NCI-H146 treated with DMSO at 0.1 percent for 48 hours (cell line): ENCODE results near the gene UBA3.

Experiments used
- DNase-seq: peaks from one replicate; lab custom pipeline; 2025; ENCODE audit not compliant: unreplicated experiment; lab: John Stamatoyannopoulos, UW

UBA3 gene

DNA sequence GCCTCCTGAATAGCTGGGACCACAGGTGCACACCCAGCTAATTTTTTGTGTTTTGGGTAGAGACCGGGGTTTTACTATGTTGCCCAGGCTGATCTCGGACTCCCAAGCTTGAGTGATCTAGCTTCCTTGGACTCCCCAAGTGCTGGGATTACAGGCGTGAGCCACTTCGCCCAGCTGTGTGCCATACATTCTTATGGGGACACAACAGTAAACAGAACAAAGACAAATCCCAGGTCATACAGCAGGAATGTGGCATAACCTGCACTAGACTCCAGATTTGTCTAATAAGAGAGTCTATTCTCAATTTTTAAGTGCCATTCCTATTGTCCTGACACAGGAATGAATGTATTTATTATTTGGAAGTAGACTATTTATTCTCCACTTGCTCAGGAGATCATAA lies 22.2 kb upstream of the UBA3 start:
- DNase-seq, result no peak

DNA sequence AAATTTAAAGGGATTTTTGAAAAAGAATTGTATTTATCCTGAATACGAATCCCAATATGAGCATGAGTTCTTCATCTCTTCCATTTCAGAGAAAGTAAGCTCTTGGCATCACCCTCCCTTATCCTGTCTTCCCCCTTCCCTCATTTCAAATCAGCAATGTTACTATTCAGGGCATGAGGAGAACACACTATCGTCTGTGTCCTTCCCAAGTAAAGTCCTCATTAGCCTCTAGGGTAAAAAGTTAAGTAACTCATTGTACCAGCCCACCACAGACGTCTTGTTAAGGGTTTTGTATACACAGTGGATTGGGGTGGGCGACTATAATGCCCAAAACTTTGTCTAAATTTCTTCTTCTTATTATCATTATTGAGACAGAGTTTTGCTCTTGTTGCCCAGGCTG lies 19.4 kb upstream of the UBA3 start:
- DNase-seq, result no peak

- no peak for DNase-seq
Observed at GRCh38 chr3:69097407-69098086, 17.4 kb upstream of the UBA3 start.

GRCh38 chr3:69096299-69096698 lies 16.1 kb upstream of the UBA3 start:
- DNase-seq, result no peak

DNA sequence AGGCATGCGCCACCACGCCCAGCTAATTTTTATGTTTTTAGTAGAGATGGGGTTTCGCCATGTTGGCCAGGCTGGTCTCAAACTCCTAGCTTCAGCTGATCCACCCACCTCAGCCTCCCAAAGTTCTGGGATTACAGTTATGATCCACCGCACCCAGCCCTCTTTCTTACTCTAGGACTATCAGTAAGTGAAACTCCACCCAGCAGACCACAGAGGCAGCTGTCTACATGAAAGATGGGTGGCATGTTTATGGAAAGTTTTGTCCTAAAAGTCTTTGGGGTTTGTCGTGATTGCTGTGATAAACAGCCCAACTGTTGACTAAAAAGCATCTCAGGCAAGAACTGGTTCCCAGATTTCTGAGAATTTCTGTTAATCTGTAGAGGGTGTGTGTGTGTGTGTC lies 15.5 kb upstream of the UBA3 start:
- no peak for DNase-seq

DNA sequence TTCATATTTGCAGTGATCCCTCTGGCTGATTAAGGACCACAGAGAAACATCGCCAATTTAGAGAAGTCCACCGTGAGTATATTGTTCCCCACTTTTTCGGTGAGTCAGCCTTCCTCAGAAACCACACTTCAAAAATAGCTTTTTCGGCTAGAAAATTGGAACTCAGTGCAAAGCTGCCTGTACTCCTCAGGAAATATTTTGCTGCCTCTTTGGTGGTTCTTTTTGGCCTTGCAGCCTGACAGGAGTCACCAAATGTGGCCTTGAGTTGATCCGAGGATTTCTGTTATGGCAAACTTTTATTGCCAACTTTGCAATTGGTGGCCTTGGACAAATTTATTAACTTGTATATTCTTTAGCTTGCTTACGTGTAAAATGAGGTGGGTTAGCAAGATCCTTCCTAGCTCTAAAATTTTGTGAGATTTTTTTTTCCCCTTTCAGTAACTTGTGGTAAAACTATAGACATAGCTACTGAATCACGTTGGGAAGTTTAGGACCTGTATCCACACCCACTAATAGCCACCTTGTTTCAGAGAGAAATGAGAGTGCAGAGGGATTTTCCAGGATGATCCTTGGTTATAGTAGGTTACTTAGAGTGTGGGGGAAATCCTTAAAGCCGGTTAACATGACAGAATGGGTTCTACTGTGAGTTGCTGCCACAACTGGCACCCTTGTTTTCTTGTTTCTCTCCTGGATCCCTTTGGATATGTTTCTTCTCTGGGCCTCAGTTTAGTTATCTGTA lies 14.5 kb upstream of the UBA3 start:
- no peak for DNase-seq

- no peak for DNase-seq
Observed at GRCh38 chr3:69092030-69092516, 11.9 kb upstream of the UBA3 start.

DNA sequence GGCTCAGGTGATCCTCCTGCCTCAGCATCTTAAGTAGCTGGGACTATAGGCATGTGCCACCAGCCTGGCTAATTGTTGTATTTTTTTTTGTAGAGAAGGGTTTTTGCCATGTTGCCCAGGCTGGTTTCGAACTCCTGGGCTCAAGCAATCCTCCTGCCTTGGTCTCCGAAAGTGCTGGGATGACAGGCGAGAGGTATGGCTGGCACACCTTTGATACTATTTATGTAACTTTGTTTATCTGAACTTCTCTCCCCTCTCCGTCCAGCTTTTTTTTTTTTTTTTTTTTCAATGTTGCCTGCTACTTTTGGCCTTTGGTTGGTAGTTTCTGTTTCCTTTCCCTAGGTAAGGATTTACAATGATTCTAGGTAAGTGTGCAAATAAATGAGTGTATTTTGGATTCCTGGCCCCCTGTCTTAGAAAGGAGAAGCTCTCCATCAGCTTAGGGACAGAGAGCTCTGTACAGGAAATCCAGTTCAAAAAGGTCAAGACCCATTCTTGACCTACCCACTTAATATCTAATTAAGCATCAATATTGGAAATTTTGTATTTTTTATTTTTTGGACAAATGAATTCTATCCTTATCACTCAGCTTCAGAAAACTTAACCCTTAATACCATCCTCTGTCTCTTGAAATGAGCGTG lies 11.3 kb upstream of the UBA3 start:
- DNase-seq, result no peak

GRCh38 chr3:69090021-69090420 lies 9.9 kb upstream of the UBA3 start:
- DNase-seq, result no peak

DNA sequence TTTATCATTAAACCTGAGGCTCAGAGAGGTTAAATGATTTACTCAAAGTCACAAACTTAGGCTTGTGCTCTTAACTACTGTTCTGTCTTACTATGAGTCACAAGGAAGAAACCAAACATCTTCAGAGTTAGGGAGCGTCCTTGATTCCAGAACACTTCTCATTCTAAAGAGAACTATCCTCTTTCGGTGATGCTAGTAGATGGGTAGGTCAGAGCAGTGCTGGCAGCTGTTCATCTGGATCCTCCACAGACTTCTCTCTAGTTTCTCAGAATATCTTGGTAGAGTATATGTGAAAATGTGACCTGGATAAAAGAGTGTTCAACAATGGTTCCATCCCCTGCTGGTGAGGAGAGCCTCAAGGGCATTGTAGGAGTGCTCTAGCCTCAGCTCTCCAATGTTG lies 7.9 kb upstream of the UBA3 start:
- DNase-seq, result no peak

- DNase-seq, result no peak
Observed at GRCh38 chr3:69087030-69087791, 7.0 kb upstream of the UBA3 start.

- DNase-seq, result peak; percentile 5
Observed at GRCh38 chr3:69085833-69086722, 5.9 kb upstream of the UBA3 start.

DNA sequence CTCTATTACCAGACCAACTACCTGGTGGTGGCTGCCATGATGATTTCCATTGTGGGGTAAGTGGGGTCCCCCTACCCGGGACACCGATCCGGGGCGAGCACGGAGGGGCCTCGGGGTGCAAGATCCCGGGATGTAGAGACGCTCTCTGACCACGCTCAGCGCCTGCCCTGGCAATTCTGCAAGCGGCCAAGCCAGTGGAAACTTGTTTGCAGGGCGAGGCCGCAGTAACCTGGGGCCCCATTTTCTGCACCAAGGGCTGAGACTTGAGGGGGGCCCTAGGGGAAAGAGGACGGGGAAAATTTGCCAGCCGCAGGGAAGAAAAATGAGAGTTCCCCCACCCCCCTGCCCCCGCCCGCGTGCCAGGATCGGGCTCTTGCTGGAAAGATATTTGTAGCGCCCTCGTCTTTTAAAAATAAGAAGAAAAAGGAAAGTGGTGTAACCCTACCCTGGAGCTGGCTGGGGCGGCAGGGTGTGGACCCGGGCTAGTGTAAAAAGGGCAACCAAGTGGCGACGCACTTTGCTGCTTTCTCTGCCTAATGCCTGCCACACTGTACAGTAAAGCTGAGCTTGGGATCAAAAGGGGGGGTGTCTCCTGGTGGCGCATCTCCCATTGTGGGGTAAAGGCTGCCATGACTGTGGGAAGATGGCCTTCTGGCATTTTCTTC lies 5.1 kb upstream of the UBA3 start:
- DNase-seq, result no peak

- peak; percentile 83 for DNase-seq
Observed at GRCh38 chr3:69084326-69085167, 4.4 kb upstream of the UBA3 start, which contains the start of gene ARL6IP5. ARL6IP5 (plus strand) TSS chr3:69084937; CDS start chr3:69085048, 111 bp downstream.

GRCh38 chr3:69082805-69083204 lies 2.6 kb upstream of the UBA3 start:
- DNase-seq, result no peak

DNA sequence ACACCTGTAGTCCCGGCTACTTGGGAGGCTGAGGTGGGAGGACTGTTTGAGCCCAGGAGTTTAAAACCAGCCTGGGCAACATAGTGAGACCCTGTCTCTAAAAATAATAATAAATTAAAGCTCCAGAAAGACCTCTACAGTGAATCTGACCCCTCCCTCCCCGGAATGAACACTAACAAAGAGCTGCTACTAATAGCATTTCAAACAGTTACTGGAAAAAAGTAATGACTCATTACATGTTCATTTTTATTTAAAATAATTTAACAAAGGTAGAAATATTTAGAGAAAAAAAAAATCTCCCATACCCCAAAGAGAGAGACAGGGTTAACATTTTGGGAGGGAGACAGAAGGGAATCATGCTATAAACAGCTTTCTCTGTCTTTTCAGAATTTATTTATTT lies 2.2 kb upstream of the UBA3 start:
- no peak for DNase-seq

- no peak for DNase-seq
Observed at GRCh38 chr3:69081583-69082262, 1.6 kb upstream of the UBA3 start.
